GM19463 (cell line): ENCODE measurements around the gene IFI30.

Experiments
- ATAC-seq: cut with Tn5 transposase; IDR thresholded peaks from one replicate; pipeline ENCODE4 v1.9.1; 2021; ENCODE audit warnings: mild to moderate bottlenecking, moderate library complexity; ENCODE audit not compliant: unreplicated experiment

Gene IFI30

GRCh38 chr19:18170714-18171255 lies 2.8 kb upstream of the IFI30 start:
- ATAC-seq = no peak

GRCh38 chr19:18171605-18172327 lies 1.8 kb upstream of the IFI30 start:
- ATAC-seq = no peak

GRCh38 chr19:18172331-18173053 lies 1.1 kb upstream of the IFI30 start:
- no peak for ATAC-seq

- ATAC-seq = peak; percentile 5
Observed at GRCh38 chr19:18173054-18173571, 500 bp upstream of the IFI30 start.

DNA sequence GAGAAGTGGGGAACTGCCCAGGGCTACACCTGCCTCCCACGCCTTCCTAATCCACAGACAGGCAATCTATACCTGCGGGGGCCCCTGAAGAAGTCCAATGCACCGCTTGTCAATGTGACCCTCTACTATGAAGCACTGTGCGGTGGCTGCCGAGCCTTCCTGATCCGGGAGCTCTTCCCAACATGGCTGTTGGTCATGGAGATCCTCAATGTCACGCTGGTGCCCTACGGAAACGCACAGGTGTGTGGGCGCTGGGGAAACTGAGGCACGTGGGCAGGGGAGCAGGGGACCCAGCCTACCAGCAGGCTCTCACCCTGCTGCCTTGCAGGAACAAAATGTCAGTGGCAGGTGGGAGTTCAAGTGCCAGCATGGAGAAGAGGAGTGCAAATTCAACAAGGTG lies 1.4 kb downstream of the IFI30 start:
- no peak for ATAC-seq

- ATAC-seq = no peak
Observed at GRCh38 chr19:18176367-18177310, 3.0 kb downstream of the IFI30 start.

GRCh38 chr19:18179957-18180356 lies 6.3 kb downstream of the IFI30 start:
- no peak for ATAC-seq

- no peak for ATAC-seq
Observed at GRCh38 chr19:18183529-18183928, 9.9 kb downstream of the IFI30 start.

GRCh38 chr19:18185538-18185937 lies 11.9 kb downstream of the IFI30 start:
- ATAC-seq = no peak

DNA sequence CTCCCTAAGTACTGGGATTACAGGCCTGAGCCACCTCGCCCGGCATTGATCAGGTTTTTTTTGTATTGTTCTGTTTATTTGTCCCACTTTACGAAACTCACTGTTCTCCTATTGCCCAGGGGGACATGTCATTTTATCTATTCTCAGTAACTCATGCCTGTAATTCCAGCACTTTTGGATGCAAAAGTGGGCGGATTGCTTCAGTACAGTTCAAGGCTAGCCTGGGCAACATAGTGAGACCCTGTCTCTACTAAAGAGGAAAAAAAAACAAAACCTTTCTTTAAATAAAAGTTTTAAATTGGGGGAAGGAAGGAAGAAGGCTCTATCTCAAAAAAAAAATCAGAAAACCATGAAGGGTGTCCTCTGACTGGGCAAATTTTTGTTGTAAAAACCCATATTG lies 16.7 kb downstream of the IFI30 start:
- ATAC-seq = no peak

DNA sequence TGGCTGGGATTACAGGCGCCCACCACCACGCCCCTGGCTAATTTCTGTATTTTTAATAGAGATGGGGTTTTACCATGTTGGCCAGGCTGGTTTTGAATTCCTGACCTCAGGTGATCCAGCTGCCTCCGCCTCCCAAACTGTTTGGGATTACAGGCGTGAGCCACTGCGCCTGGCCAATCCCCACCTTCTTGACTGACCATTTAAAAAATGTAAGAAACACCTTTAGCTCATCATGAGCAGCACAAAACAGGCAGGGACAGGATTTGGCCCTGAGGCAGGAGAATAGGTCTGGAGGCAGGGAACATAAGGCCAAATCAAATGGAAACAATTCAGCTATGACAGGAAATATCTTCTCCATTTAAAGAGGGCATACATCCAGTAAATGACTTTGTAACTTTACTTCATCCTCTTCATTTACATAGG lies 18.0 kb downstream of the IFI30 start:
- no peak for ATAC-seq

GRCh38 chr19:18192673-18193387 lies 19.2 kb downstream of the IFI30 start, which contains the start of gene MPV17L2:
MPV17L2 (plus strand) TSS chr19:18193218; CDS start chr19:18193282, 64 bp downstream.
- peak; percentile 88 for ATAC-seq

- ATAC-seq = no peak
Observed at GRCh38 chr19:18193388-18194180, 20.0 kb downstream of the IFI30 start.

GRCh38 chr19:18194181-18194530 lies 20.5 kb downstream of the IFI30 start:
- no peak for ATAC-seq

DNA sequence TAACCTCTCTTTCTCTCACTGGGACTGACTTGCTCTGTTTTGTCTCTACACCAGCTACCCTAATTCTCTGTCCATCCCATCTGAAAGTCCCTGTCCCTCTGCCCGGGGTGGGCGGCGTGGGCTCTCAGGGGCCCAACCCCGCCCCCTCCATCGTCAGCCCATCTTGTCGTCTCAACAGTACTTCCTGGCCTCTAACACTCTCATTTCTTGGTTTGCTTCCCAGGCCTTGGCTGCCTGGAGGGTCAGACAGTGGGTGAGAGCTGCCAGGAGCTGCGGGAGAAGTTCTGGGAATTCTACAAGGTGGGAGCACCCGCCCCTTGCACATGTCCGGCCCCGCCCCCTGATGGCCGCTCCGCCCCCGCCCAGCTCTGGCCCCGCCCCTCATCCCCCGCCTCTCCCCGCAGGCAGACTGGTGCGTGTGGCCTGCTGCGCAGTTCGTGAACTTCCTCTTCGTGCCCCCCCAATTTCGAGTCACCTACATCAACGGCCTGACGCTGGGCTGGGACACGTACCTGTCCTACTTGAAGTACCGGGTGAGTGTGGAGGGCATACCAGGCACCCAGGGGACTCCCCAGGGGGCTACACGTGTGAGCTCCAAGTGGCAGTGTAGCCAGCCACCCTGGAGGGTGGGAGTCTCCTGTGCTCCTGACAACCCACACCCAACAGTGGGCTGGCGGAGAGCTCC lies 21.1 kb downstream of the IFI30 start:
- ATAC-seq = no peak

DNA sequence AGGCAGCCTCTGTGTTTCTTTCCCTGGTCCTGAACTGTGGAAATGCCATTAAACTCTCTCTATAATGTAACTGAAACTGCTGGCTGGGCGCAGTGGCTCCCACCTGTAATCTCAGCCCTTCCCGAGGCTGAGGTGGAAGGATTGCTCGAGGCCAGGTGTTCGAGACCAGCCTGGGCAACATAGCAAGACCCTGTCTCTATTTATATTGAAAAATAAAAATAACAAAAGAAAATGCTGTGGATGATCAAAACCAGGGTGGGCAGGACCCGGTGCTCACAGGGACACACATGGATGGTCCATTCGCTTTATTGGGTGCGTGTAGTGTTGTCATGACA lies 22.9 kb downstream of the IFI30 start:
- ATAC-seq = no peak

DNA sequence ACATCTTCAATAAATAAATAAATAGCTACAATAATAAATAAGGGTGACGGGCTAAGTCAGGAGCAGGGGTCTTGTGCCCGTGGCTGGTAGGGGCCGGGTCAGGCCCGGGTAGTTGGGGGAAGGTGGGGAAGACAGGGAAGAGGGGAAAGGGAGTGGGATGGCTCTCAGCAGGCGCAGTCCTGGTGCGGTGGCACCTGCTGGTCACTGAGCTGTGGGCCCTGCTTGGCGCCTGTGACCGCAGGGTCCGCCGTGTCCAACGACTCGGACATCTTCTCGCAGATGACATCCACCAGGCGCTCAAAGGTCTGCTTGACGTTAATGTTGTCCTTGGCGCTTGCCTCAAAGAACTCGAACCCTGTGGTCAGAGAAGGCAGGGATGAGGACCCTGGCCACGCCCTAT lies 23.7 kb downstream of the IFI30 start:
- ATAC-seq = no peak

- no peak for ATAC-seq
Observed at GRCh38 chr19:18197941-18198340, 24.3 kb downstream of the IFI30 start.

- ATAC-seq = no peak
Observed at GRCh38 chr19:18198374-18198773, 24.8 kb downstream of the IFI30 start.
